Parathyroid adenoma (tissue), 2 donors: ENCODE results near the gene OR6B2.
"Not testable (repeated sequence)": the region's sequence is repeated elsewhere in the genome, so short reads cannot be mapped to it uniquely, and the experiment has no call there.

Experiments
- H2AFZ ChIP-seq: fragments of 300-600 bp; sonication (generic); one replicate; pipeline ENCODE4 v1.7.0; 2017; ENCODE audit warnings: antibody characterized with exemption, mild to moderate bottlenecking
- H3K27ac ChIP-seq: fragments of 300-600 bp; sonication (generic); one replicate; pipeline ENCODE4 v1.7.0; 2017
- H3K27me3 ChIP-seq: fragments of 300-600 bp; sonication (generic); one replicate; pipeline ENCODE4 v1.7.0; 2017; ENCODE audit warnings: low read length; ENCODE audit not compliant: control insufficient read depth, insufficient read depth
- H3K36me3 ChIP-seq: fragments of 300-600 bp; sonication (generic); one replicate; pipeline ENCODE4 v1.7.0; 2017; ENCODE audit warnings: low read length; ENCODE audit not compliant: control insufficient read depth, insufficient read depth
- H3K4me1 ChIP-seq: fragments of 300-600 bp; sonication (generic); one replicate; pipeline ENCODE4 v1.7.0; 2017; ENCODE audit warnings: control low read depth
- H3K4me2 ChIP-seq: fragments of 300-600 bp; sonication (generic); one replicate; pipeline ENCODE4 v1.7.0; 2017; ENCODE audit warnings: low read length
- H3K4me3 ChIP-seq: fragments of 300-600 bp; sonication (generic); one replicate; pipeline ENCODE4 v1.7.0; 2017; ENCODE audit warnings: low read depth, low read length
- H3K79me2 ChIP-seq: fragments of 300-600 bp; sonication (generic); one replicate; pipeline ENCODE4 v1.7.0; 2017; ENCODE audit warnings: control low read depth
- H3K9ac ChIP-seq: fragments of 300-600 bp; sonication (generic); one replicate; pipeline ENCODE4 v1.7.0; 2017; ENCODE audit warnings: mild to moderate bottlenecking
- H3K9me3 ChIP-seq: fragments of 300-600 bp; sonication (generic); one replicate; pipeline ENCODE4 v1.7.0; 2017; ENCODE audit warnings: low read length; ENCODE audit not compliant: control insufficient read depth
- TF ChIP-seq, protein P1 (sequence below): fragments of 300-600 bp; sonication (generic); IDR thresholded peaks from one replicate; pipeline ENCODE4 v1.7.0; 2017; ENCODE audit warnings: antibody characterized with exemption, mild to moderate bottlenecking
- donor health status: primary hyperparathyroidism.

OR6B2 gene

DNA sequence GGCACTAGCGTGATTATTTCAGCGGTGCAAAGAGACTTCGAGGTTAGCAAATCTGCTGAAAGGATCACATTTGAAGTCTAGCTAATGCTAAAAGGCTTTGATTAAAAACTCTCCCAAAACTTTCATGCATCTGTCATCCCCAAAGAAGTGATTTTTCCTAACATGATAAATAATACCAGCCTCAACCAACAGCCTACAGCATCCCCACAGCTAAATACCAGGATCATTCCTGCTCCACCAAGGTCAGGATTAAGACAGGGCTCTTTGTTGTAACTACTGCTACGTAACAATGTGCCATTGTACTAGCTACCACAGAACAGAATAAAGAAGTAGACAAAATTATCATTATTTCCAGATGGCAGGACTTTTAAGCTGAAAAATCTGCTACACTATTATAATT, 21.5 kb upstream of the OR6B2 start:
- H3K4me3 ChIP-seq: no peak overlapping the region
- TF ChIP-seq, protein P1, sequence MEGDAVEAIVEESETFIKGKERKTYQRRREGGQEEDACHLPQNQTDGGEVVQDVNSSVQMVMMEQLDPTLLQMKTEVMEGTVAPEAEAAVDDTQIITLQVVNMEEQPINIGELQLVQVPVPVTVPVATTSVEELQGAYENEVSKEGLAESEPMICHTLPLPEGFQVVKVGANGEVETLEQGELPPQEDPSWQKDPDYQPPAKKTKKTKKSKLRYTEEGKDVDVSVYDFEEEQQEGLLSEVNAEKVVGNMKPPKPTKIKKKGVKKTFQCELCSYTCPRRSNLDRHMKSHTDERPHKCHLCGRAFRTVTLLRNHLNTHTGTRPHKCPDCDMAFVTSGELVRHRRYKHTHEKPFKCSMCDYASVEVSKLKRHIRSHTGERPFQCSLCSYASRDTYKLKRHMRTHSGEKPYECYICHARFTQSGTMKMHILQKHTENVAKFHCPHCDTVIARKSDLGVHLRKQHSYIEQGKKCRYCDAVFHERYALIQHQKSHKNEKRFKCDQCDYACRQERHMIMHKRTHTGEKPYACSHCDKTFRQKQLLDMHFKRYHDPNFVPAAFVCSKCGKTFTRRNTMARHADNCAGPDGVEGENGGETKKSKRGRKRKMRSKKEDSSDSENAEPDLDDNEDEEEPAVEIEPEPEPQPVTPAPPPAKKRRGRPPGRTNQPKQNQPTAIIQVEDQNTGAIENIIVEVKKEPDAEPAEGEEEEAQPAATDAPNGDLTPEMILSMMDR: no peak
- no peak overlapping the region for H3K9ac ChIP-seq
- no peaks in the 10 kb centered on the region for H3K36me3 ChIP-seq
- H3K27me3 ChIP-seq: peaks cover 2% of the 10 kb centered on the region
- no peaks in the 10 kb centered on the region for H3K79me2 ChIP-seq
- no peak overlapping the region for H2AFZ ChIP-seq
- H3K4me2 ChIP-seq: no peak overlapping the region
- no peaks in the 10 kb centered on the region for H3K4me1 ChIP-seq
- no peaks in the 10 kb centered on the region for H3K9me3 ChIP-seq
- H3K27ac ChIP-seq: no peak overlapping the region

DNA sequence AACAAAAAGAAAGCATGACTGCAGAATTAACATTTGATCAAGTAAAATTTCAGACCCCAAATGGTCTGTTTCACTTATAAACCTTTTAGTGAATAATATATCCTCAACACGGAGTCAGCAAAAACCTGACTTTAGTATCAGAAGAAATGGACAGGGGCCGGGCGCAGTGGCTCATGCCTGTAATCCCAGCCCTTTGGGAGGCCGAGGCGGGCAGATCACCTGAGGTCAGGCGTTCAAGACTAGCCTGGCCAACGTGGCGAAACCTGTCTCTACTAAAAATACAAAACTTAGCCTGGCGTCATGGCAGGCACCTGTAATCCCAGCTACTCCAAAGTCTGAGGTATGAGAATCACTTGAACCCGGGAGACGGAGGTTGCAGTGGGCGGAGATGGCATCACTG, 20.0 kb upstream of the OR6B2 start:
- no peaks in the 10 kb centered on the region for H3K79me2 ChIP-seq
- no peak overlapping the region for H3K4me3 ChIP-seq
- H3K4me2 ChIP-seq: no peak overlapping the region
- no peak overlapping the region for H3K9ac ChIP-seq
- H3K27ac ChIP-seq: no peak overlapping the region
- H2AFZ ChIP-seq: no peak overlapping the region
- no peaks in the 10 kb centered on the region for H3K9me3 ChIP-seq
- H3K36me3 ChIP-seq: no peaks in the 10 kb centered on the region
- peaks cover 2% of the 10 kb centered on the region for H3K27me3 ChIP-seq
- TF ChIP-seq, protein P1: no peak
- H3K4me1 ChIP-seq: no peaks in the 10 kb centered on the region

DNA sequence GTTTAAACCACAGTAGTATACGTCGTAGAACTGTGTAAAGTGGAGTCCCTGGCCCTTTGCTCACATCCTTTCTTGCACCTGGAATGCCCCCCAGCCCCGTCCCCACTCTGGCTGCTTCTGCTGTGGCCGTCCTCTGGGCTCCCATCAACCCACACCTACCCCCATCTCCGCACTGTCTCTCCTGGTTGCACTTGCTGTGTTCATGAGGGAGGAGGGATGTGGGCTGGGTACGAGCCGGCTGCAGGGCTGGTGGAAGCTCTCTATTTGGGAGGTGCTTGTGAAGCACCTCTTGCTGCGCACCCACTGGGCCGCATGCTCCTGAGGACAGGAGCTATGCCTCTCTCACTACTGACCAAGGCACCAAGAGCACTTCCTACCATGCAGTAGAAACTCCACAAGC, 18.0 kb upstream of the OR6B2 start:
- Histone ChIP-seq H3K4me1 (no peaks in the 10 kb centered on the region), H3K9ac (no peak overlapping the region), H3K27ac (no peak overlapping the region), H3K9me3 (no peaks in the 10 kb centered on the region), H2AFZ (no peak overlapping the region), H3K4me3 (no peak overlapping the region), H3K36me3 (no peaks in the 10 kb centered on the region), H3K79me2 (no peaks in the 10 kb centered on the region), H3K4me2 (no peak overlapping the region), H3K27me3 (no peaks in the 10 kb centered on the region)
- TF ChIP-seq, protein P1: no peak

DNA sequence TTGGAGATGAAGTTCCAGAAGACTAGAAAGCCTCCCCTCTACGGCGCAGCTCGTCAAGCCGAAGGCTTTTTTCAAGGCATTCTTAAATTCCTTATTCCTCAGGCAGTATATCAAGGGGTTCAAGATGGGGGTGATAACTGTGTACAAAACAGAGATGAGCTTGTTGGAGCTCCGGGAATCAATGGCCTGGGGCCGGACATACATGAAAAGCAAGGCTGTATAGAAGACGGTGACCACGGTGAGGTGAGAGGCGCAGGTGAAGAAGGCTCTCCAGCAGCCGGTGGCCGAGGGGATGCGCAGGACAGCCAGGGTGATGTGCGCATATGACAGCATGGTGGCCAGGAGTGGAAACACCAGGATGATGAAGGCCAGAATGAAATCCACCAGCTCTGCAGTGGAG, 14.9 kb upstream of the OR6B2 start:
- TF ChIP-seq, protein P1: no peak
- Histone ChIP-seq H3K9me3 (no peaks in the 10 kb centered on the region), H3K27ac (no peak overlapping the region), H3K36me3 (no peaks in the 10 kb centered on the region), H3K4me3 (no peak overlapping the region), H3K4me2 (no peak overlapping the region), H3K79me2 (no peaks in the 10 kb centered on the region), H3K27me3 (no peaks in the 10 kb centered on the region), H2AFZ (no peak overlapping the region), H3K9ac (no peak overlapping the region), H3K4me1 (no peaks in the 10 kb centered on the region)

DNA sequence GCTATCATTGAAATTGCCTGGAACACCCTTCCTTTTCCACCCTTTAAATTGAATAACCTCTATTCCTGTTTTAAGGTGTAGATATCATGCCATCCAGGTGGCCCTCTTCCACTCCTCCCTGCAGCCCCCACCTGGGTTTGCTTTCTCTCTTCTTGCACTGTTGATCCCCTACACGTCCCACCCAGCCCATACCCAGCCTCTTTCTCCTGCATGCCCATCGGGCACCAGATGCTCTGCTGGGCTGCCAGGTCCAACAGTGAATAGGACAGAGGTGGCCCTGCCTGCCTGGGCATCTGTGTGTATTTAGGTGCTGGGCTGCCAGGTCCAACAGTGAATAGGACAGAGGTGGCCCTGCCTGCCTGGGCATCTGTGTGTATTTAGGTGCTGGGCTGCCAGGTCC, 13.9 kb upstream of the OR6B2 start:
- H2AFZ ChIP-seq, H3K27ac ChIP-seq, H3K27me3 ChIP-seq, H3K36me3 ChIP-seq, H3K4me2 ChIP-seq, H3K79me2 ChIP-seq, H3K9ac ChIP-seq, H3K9me3 ChIP-seq, H3K4me1 ChIP-seq, H3K4me3 ChIP-seq: not testable (repeated sequence)
